HG02973 (cell line): ENCODE measurements around the gene WSCD2.

Experiments
- ATAC-seq: cut with Tn5 transposase; IDR thresholded peaks from one replicate; pipeline ENCODE4 v1.9.1; 2021; ENCODE audit warnings: moderate library complexity; ENCODE audit not compliant: unreplicated experiment

WSCD2 gene

DNA sequence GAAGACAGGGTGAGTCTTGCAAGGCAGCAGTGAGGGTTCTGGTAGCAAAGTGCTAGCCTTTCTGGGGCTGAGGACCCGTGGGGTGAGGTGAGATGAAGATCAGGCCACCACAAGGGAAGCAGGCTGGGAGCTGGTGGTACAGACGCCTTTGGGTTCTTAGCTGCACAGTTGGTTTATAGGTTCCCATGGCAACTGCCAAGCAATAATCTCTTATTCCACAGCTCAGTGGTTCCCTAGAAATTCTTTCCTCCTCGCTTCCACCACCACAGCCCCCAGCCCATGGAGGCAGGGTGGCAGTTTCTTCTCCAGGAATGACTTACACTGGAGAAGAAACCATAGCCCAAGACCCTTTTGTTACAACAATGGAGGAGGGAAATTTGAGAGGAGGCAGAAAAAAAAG lies 127.9 kb downstream of the WSCD2 start:
- no peak for ATAC-seq

- ATAC-seq, result no peak
Measured at GRCh38 chr12:108257610-108258106, 128.6 kb downstream of the WSCD2 start.

DNA sequence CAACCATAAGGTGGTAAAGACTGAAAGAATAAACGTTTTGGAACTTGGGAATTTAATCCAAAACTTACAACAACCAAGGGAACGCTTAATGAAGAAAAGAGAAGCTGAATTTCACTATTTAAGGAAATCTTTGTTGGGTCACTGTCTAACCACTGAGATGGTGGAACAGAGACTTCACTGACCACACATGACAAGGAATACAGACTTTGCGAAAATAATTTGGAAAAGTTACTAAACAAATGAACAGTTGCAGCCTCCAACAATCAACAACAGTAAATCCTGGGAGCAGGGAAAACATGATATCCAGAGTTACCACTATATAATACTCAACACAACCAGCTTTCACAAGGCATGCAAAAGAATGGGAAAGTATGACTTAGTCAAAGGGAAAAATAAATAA lies 131.0 kb downstream of the WSCD2 start:
- no peak for ATAC-seq

GRCh38 chr12:108260969-108261368 lies 131.9 kb downstream of the WSCD2 start:
- no peak for ATAC-seq

DNA sequence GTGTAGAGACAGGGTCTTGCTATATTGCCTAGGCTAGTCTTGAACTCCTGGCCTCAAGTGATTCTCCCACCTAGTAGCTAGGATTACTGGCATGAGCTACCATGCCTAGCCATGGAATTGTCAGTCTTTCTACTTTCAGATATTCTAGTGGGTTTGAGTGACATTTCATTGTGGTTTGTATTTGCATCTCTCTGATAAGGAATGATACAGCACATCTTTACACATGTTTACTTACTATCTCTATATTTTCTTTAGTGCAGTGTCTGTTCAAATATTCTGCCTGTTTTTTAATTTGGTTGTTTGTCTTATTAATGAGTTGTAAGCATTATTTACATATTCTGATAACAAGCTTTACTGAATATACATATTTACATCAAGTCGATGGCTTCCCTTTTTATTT lies 136.4 kb downstream of the WSCD2 start:
- no peak for ATAC-seq

- no peak for ATAC-seq
Measured at GRCh38 chr12:108266131-108266530, 137.0 kb downstream of the WSCD2 start.

DNA sequence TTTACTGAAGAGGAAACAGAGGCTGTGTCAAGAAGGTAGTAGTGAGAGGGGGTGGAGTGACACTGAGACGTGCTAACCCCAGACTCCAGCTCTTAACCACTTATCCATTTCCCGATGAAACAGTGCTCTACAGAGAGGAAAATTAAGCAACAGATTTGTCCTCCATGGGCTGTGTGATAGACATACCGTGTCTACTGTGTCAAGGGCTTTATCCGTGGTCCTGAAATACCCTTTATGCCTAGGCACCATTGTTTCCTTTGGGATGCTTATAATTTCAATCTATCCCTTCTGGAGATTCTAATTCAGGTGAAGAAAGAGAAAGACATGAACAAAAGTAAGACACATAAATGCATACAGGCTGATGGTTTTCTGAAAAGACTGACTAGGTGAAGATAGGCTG lies 138.4 kb downstream of the WSCD2 start:
- ATAC-seq, result no peak

- no peak for ATAC-seq
Measured at GRCh38 chr12:108268397-108268796, 139.3 kb downstream of the WSCD2 start.

- no peak for ATAC-seq
Measured at GRCh38 chr12:108269224-108269623, 140.1 kb downstream of the WSCD2 start.

- no peak for ATAC-seq
Measured at GRCh38 chr12:108270035-108270848, 141.2 kb downstream of the WSCD2 start.

GRCh38 chr12:108270849-108271143 lies 141.7 kb downstream of the WSCD2 start:
- ATAC-seq, result no peak

DNA sequence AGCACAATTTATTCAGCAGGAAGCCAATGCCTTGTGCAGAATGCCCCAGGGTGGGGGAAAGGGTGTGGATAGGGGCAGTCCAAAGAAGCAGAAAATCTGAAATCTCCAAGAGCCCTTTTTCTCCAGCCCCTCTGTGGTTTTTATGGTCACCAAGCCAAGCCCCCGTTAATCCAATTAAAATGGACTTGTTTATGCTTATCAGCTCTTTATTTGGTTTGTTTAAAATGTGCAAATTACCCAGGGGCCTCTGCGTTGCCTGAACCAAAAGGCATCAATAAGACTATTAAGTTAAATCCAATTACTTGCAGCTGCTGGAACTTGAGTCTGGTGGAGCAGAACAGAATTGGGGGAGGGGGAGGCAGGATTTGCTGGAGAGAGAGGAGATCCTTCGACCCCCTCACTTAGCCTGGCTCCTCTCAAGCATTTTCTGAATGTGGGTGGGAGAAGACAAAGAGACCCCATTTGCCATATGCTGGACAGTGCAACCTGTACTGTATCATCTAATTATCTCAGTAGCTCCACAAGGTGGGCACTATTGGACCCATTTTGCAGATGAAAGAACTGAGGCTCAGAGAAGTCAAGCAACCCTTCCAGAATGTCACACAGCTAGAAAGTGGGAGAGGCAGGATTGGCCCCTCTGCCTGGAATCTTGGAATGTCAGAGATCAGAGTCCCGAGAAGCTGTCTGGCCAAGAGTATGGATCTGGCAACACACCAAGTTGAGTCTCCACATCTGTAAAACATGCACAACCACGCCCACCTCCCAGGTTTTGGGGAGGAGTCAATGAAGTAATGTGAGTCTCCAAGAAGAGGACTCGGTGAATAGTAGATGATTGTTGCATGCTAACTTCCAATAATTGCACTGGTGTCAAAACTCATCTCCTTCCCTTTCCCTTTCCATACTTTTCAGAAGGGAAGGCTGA lies 143.1 kb downstream of the WSCD2 start:
- ATAC-seq, result no peak

DNA sequence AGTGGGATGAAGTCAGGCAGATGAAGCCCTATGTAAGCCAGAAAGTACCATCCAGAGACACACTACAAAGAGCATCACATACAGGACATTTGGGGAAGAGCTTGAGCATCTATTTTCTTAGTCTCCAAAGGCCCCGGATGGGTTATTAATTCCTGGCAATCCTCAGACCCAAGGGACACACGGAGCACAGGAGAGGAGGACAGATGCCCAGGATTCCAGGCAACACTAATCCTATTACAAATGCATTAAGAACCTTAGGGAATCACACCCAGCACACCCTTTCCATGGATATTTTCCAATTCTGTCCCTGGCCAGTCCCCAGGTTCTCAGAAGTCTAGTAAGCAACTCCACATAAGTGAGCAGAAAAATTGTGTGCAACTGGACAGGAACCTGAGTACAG lies 144.1 kb downstream of the WSCD2 start:
- no peak for ATAC-seq

- no peak for ATAC-seq
Measured at GRCh38 chr12:108277613-108278012, 148.5 kb downstream of the WSCD2 start.

DNA sequence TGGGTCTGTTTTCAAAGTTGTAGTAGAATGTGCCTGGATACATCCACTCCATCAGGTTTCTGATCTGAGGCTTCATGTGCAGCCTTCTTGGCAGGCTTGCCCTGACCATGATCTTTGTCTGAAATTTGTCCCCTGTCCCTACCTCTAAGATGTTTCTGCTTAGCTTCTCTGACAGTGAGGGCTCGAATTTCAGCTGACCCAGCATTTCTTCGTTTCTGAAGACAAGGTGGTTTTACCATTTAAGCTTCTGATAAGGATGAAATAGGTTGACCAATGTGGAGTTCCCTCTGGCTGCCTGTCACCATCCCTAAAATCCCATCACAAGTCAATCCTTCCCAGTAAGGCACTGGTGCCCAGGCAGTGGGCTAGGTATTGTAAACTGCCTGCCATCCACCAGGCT lies 153.1 kb downstream of the WSCD2 start:
- no peak for ATAC-seq

DNA sequence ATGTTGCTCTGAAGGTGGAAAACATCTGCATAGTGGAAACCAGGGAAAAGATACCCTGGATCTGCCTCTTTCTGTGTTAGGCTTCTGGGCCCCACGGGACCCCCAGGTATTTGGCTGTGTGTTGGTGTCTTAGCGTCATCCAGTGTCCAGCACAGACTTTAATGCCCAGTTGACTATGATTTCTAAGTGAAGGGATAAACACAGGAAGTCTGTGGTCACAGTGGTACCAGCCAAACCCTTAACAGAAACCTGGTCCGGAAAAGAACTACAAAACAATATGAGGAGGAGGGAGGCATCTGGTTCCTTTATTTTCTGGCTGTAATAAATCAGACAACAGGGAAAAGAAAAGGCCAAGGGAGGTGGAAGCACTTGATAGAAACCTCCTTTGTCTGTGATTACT lies 153.6 kb downstream of the WSCD2 start:
- ATAC-seq, result no peak

DNA sequence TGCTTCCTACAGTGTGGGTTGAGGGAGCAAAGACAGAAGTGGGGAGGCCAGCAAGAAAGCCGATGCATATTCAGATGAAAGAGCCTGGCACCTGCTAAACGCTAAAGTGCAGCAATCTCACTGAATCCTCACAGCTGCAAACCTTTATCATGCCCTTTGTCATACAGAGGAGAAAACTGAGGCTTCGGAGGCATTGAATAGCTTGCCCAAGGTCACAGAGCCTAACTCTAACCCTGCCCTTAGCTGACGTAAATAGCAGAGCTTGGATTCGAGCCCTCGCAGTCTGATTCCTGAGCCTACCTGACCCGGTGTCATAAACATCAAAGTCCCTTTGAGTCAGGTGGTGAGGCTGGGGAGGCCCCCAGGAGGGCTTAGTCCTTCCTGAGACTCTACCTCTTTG lies 155.1 kb downstream of the WSCD2 start:
- no peak for ATAC-seq

- ATAC-seq, result no peak
Measured at GRCh38 chr12:108285016-108285415, 155.9 kb downstream of the WSCD2 start.

- no peak for ATAC-seq
Measured at GRCh38 chr12:108287227-108287626, 158.1 kb downstream of the WSCD2 start.

DNA sequence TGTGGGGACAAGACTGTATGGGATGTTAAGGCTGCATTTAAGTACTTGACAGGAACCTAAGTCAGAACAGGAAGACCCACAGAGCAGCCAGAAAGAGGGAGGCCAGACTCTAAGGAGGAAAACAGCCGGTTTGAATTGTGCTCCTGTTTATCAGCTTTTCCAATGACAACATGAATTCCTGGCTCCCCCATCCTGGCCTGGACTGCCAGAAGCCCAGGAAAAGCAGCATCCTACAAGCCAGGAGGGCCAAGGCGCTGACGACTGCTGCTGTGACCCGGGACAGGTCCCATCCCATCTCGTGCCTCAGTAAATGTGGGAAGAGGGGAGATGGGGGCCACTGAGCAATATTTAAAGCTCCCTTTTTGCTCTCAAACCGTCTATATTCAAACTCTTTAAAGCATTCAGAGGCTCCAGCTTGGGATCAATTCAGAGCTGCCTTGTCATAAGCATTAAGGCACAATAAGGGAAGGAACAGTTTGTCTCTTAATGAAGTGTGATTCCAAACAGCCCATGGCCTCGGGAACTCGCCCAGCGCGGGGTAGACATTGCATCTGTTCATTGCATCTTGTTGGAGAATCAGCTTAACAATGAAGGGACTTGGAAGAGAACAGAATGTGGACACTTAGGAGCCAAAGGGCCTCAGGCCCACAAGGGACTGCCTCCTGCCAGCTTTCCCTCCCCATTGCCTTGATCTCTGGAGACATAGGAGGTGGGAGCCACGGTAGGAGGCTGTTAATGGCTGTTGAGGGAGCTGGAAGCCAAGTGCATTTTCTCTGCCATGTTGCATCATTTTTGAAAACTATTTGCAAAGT lies 160.5 kb downstream of the WSCD2 start:
- ATAC-seq, result no peak

DNA sequence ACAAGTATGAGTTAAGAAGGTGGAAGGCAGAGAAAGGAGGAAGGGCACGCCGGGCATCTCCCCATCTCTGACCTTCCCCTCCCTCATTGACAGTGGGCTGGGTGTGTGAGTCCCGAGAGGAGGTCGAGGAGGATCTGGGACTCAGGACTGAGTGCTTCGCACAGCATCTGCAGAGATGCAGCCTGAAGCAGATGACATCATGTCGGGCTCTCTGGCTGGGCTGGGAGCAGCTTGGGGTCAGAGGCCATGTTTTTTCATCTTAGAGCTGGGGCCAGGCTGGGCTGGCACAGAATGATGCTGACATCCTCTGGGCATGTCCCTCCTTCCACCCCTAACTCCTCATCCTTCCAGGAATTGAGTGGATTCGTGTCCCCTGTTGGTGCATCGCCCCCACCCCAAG lies 166.6 kb downstream of the WSCD2 start:
- ATAC-seq, result no peak
